Testis (tissue), 2 donors: ENCODE data around the gene NDUFA11.

Experiments used
- POLR2A ChIP-seq: fragments of 450-650 bp; IDR thresholded peaks from one replicate; pipeline ENCODE4 v1.6.1; 2017; ENCODE audit warnings: antibody characterized with exemption, mild to moderate bottlenecking, moderate library complexity
- TF ChIP-seq, protein P1 (sequence below), 3 experiments: fragments of 450-650 bp in 2 of 3; fragments of 200-600 bp in 1 of 3; sonication (generic) in 1 of 3; IDR thresholded peaks; one replicate each; pipeline ENCODE4 v1.5.1; 2016 to 2019; ENCODE audit warnings: antibody characterized with exemption in 3 of 3, mild to moderate bottlenecking in 2 of 3, moderate library complexity in 1 of 3

DNA sequence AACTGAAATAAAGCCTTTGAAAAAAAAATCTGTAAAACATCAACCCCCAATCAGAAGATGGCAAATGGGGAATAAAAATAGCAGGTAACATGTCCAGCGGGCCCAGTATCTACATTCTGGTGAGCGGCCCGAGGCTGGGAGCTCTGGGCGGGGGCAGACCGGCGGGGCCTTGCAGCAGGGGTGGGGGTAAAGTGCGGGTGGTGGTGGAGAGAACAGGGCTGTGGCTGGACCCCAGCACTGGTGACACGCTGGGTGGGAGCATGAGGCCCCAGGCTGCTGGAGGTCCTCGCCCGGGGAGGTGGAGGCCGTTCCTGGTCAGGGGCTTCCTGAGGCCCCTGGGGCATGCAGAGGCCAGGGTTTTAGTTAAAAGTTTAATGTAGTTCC, 12.2 kb upstream of the NDUFA11 start:
- TF ChIP-seq, protein P1, sequence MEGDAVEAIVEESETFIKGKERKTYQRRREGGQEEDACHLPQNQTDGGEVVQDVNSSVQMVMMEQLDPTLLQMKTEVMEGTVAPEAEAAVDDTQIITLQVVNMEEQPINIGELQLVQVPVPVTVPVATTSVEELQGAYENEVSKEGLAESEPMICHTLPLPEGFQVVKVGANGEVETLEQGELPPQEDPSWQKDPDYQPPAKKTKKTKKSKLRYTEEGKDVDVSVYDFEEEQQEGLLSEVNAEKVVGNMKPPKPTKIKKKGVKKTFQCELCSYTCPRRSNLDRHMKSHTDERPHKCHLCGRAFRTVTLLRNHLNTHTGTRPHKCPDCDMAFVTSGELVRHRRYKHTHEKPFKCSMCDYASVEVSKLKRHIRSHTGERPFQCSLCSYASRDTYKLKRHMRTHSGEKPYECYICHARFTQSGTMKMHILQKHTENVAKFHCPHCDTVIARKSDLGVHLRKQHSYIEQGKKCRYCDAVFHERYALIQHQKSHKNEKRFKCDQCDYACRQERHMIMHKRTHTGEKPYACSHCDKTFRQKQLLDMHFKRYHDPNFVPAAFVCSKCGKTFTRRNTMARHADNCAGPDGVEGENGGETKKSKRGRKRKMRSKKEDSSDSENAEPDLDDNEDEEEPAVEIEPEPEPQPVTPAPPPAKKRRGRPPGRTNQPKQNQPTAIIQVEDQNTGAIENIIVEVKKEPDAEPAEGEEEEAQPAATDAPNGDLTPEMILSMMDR (IDR thresholded peaks at IDR 0.05), result no peak
- no peak for TF ChIP-seq POLR2A
